Epidermal melanocyte (primary cell): ENCODE data around the gene PRKCH.
"Not testable (repeated sequence)": the region's sequence is repeated elsewhere in the genome, so short reads cannot be mapped to it uniquely, and the experiment has no call there.

ENCODE experiments used
- DNase-seq: peaks from one replicate; pipeline ENCODE4 v3.0.0; 2011; ENCODE audit warnings: low spot score; ENCODE audit not compliant: insufficient read length

Gene PRKCH

DNA sequence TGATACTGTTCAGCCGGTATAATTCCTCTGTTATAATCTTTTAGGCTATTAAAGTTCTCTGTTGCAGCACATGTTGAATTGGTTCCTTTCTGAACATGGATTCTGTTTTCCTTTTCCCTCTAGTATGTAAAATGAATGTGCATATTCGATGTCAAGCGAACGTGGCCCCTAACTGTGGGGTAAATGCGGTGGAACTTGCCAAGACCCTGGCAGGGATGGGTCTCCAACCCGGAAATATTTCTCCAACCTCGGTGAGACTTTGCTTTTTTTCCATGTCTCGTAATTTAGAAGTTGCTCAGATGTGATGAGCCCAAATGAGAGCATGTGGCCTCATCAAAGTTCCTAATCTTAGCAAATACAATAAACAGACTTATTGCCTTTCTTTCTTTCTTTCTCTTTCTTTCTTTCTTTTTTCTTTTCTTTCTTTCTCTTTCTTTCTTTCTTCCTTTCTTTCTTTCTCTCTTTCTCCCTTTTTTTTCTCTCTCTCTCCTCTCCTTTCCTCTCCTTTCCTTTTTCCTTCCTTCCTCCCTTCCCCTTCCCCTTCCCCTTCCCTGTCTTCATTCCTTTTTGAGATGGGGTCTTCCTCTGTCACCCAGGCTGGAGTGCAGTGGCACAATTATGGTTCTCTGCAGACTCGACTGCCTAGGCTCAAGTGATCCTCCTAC is 131.9 kb downstream of the PRKCH start:
- DNase-seq, result no peak

DNA sequence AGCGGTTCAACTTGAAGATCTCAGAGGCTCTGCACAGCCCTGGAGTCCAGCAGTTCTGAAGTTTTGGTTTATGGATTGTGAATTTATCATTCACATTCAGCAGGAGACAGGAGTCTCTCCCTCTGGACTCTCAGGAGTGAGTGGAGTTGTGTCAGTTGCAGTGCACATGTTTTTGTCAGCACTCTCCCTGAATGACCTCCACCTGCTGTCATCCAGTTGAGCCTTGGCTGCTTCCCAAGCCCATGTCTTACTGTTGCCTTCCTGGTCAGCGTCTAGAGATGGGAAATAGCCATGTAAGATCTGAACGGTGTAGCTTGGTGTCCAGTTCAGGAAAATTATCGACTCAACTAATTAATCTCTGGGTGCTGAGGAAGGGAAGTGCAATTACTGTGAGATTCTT is 133.2 kb downstream of the PRKCH start:
- no peak for DNase-seq

DNA sequence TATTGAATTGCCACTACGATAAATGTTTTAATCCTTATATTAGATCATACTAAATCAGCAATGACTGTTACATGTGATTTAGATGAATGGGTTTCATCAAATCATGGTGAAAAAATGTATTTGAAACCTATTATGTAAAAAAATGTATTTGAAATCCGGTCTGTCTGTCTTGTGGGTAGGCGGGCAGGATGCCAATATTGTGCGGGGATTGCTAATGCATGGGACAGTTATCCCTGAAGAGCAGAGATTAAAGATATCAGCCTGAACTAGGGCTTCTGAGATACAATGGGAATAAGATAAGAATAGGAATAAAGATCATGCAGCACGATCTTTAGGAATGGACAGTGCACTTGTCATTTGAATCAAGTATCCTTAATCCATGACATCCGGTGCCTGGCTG is 134.0 kb downstream of the PRKCH start:
- no peak for DNase-seq

DNA sequence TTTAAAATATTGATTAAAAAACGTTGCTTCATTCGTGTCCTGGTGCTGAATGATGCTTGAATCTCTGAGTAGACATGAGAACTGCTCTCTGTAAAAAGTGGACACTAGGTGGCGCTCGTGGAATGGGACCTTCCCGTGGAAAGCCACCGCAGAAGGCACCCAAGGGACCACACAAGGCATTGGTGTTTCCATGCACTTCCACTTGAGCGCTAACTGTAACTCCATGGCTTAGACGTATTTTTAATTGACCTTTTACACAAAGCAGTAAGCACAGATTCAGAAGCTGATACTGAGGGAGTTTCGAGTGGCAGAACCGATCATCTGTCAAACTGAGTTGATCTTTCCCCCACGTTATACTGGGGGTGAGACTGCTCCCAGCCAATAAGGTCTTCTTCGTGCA is 135.3 kb downstream of the PRKCH start:
- DNase-seq, result peak; percentile 73

DNA sequence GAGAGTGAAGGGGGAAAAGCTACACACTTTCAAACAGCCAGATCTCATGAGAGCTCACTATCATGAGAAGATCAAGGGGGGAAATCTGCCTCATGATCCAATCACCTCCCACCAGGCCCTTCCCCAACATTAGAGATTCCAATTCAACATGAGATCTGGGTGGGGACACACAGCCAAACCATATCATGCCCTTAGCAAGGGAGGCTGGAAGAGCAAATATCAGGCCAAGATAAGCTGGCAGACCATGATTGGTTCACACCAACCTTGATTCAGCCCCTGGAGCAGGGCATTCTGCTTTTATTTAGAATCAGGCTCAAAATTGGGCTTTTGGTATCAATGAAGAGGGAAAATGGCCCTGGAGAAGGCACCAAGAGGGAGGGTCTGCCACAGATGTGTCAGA is 137.4 kb downstream of the PRKCH start:
- DNase-seq, result no peak

DNA sequence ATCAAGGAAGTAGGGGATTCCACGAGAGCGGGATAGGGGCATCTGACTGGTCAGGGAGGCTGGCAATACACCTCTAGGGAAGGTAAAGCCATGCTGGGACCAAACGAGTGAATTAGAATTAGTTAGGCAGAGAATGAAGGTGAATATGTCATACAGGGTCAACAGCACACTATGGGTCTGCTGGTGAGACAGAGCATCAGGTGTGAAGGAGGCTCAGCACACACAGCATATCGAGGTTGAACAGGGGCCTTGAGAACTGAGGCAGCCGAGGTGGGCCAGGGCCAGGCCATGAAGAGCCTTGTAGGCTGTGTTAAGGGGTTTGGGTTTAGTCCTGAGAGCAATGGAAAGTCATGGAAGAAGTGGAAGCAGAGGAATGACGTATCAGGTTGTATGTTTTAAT is 137.8 kb downstream of the PRKCH start:
- no peak for DNase-seq

DNA sequence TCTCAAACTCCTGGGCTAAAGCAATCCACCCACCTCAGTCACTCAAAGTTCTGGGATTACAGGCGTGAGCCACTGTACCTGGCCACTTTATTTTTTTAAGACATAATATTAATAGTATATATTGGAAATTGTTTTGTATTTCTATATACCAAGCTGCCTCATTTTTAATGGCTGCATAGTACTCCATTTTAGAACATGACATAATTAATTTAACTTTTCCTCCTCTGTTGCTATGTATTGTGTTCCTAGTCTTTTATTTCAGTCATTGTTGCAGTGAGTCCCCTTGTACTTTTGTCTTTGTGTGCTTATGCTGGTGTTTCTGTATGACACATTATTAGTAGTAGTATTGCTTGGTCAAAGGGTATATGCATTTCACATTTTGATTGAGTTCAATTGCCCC is 138.7 kb downstream of the PRKCH start:
- DNase-seq, result no peak

DNA sequence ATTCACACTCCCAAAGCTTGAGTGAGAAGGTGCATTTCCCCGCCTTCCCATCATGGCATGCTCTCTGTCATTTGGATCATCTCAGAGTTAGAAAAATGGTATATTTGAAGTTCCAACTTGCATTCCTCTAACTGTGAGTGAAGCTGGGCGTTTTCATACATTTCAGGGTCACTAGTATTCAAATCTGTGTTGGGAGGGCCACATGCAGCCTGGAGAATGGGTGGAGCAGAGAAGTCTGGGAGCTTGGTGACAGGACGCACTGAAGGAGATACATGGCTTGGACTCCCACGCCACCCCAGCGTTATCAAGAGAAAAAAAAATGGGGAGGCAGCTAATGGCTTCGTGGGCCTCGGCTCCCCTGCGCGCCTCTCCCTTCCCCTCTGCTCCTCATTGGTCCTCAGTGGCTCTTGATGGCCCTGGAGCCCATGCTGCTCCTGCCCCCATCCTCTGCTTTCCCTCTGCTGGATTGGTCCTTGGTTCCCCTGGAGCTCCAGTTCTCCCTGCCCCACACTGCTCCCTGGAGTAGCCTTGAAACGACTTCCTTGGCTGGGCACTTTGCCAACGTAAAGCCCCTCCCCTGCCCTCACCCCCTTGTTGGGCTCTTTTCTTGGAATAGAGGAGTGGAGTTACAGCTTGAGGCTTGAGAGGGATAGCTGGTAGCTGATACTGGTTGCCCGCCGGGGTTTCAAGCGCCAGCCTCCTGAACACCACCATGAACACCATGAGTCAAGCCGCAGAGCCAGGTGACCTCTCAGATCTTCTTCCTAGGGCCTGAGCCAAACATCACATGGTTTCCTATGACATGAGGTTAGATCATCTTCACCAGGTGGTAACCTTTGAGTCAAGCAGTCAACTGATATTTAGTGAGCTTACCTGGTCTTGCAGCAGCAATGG is 139.6 kb downstream of the PRKCH start:
- DNase-seq, result no peak

DNA sequence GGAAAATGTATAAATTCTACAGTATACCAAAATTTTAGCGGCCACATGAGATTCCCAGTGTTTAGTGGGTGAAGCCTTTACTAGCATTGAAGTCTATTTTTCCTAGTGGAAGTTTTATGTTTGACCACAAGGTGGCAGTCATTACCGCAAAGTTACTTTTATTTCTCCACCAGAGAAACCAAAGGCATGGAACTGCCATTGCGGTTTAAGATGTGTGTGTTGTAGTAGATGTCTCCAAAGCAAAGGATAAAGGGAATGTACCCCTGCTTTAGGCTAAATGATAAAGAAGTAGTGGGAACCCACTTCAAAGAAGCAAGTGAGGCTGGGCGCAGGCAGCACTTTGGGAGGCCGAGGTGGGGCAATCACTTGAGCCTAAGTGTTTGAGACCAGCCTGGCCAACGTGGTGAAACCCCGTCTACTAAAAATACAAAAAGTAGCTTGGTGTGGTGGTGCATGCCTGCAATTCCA is 140.5 kb downstream of the PRKCH start:
- DNase-seq, result peak; percentile 73

DNA sequence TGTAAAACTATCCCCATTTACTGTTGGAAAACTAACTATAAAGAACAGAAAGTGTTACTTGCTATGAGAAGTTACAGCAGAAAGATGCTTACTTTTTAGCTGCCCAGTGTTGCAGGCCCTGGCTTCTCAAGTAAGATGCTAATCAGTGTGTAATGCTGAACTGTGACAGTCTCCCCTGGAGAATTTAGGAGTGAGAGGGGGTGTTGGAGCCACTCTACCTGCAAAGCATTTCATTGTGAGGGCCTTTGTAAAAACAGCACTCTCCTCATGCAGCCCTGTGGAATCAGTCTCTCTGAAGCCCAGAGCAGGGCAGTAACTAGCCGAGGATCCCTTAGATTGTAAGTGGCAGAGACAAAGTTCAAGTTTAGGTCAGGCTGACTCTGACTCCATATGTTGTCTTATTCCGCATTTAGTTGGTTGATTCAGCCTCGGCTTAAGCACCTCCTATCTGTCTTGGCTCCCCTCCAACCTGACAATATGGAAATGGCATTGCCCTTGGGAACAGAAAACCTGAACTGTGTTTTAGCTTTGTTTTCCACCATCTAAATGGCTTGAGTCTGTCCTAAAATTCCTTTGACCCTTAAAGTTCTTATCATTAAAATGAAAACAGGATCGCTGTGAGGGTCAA is 141.3 kb downstream of the PRKCH start:
- DNase-seq, result no peak

DNA sequence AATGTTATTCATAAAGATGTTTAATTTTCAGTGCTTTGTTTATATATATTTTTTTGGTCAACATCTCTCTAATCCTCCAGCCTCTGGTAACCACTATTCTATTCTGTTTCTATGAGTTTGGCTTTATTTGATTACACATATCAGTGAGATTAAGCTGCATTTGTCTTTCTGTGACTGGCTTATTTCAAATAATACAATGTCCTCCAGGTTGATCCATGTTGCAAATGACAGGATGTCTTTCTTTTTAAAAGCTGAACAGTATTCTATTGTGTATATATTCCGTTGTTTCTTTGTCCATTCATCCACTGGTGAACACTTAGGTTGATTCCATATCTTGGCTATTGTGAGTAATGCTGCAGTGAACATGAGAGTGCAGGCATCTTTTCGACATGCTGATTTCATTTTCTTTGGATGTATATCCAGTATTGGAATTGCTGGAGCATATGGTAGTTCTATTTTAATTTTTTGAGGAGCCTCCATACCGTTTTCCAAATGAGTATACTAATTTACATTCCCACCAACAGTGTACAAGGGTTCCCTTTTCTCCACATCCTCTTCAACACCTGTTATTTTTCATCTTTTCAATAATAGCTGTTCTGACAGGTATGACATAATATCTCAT is 142.4 kb downstream of the PRKCH start:
- DNase-seq, result no peak

DNA sequence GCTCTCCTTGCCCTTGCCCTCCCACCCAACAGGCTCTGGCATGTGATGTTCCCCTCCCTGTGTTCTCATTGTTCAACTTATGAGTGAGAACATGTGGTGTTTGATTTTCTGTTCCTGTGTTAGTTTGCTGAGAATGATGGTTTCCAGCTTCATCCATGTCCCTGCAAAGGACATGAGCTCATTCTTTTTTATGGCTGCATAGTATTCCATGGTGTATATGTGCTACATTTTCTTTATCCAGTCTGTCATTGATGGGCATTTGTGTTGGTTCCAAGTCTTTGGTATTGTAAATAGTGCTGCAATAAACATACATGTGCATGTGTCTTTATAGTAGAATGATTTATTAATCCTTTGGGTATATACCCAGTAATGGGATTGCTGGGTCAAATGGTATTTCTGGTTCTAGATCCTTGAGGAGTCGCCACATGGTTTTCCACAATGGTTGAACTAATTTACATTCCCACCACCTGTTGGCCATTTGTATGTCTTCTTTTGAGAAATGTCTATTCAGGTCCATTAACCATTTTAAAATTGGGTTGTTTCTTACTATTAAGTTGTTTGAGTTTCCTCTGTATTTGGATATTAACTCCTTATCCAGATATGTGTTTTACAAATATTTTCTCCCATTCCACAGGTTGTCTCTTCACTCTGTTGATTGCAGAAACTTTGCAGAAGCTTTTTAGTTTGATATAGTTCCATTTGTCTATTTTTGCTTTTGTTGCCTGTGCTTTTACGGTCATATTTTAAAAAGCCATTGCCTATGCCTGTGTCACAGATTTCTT is 143.4 kb downstream of the PRKCH start:
- not testable (repeated sequence) for DNase-seq

DNA sequence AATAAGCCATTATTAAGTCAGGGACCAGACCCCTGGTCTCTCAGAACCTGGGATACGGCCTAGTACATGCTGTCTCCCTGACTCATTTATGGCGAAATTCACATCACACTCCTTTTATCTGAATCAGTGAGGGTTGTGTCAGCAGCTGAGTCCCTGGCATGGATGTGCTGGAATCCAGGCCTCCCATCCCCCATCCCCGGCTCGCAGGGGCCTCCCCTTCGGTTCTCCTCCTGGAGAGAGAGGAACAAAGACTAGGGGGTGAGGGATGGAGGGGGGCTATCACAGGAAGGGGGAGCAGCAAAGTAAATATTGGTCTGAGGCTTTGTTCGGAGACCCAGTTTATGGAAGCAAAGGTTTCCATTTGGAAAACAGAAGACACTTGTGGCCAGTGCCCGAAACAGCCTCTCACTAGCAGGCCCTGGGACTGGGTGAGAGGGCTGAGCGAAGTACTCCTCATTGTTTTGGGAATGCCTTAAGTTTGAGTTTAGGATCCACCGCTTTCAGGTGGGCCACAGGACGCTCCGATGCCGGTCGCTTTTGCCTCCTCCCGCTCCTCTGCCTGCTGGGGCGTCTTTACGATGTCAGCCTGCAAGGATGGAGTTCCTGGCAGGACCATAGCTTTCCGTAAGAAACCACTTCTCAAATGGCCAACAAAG is 145.0 kb downstream of the PRKCH start:
- DNase-seq, result no peak

DNA sequence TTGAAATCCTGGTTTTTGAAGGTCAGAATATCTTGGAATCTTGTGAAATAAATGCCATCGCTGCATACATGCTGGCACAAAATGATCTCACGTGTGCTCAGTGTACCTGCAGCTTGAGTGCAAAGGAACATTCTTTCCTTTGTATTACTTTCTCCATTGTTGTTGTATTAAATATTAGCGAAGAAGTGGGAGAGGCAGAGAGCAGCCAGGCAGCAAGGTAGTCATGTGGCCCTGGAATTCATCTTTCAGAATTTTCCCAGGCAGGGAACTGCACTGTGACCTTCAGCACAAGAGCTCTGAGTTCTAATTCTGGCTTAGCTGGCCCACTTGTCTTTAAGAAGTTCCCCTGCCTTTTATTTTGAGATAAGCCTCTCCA is 145.5 kb downstream of the PRKCH start:
- DNase-seq, result no peak

DNA sequence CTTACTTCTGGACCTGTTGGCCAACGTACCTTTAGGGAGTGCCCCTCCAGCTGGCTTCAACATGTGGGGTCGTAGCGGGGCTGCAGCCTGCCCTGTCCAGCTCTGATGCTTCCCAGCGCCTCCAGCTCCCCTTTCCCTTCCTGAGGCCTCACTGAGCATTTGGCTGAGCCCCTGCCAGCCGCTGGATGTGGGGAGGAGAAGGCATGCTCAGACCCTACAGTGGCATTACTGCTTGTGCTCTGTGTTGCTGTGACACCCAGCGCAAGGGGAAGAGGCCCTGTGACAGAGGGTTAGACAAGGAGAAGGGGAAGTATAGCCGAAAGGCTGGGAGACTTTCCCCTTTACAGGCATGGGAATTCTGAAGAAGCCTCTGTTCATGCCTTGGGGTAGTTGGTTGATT is 145.9 kb downstream of the PRKCH start:
- DNase-seq, result no peak

DNA sequence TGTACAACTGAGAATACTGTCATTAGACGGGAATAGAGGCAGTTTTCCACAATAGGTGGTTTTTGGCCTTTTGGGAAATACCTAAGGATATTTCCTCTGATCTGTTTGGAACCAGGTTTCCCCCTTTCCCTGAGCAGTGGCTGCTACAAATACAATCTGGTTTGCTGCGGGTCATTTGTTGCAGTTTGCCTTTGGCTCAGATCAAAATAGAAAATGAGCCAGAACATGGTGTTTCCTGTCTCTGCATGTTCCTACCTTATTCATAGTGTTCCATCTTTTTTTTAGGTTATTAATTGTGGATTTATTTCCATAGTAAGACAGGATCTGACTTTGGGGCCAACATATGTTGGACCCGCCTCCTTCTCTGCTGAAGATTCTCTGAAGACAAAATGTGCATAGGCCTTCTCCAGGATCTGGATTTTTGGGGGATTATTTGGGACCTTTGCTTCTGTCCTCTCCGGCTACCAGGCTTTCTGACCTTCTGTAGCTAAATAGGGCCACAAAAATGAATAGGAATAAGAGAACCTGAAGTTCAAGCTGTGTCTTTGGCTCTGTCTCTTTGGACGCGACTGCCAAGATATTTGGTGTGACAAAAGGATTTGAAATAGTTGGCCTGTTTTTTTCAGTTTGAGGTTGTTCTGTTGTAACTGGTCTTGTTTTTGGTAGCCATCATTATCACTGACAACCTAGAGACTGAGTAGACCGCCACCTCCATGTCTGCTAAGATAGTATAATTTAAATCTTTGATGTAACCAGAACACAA is 146.9 kb downstream of the PRKCH start:
- no peak for DNase-seq

DNA sequence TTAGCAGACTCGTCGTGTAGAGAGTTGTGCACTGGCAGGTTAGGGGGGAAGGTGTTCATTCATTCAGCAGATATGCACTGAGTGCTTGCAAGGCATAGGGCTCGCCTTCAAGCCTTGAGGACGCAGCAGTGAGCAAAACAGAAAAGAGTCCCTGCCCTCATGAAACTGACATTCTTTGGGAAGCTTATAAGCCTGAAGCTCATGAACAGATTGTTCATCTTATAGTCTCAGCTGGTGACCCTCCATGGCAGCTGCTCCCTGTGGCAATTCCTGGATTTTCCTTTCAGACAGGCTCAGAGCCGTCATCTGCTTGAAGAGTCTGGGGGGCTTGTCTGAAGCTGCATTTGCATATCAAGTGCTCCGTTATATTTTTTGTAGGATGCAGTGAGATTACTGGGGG is 148.4 kb downstream of the PRKCH start:
- DNase-seq, result no peak

DNA sequence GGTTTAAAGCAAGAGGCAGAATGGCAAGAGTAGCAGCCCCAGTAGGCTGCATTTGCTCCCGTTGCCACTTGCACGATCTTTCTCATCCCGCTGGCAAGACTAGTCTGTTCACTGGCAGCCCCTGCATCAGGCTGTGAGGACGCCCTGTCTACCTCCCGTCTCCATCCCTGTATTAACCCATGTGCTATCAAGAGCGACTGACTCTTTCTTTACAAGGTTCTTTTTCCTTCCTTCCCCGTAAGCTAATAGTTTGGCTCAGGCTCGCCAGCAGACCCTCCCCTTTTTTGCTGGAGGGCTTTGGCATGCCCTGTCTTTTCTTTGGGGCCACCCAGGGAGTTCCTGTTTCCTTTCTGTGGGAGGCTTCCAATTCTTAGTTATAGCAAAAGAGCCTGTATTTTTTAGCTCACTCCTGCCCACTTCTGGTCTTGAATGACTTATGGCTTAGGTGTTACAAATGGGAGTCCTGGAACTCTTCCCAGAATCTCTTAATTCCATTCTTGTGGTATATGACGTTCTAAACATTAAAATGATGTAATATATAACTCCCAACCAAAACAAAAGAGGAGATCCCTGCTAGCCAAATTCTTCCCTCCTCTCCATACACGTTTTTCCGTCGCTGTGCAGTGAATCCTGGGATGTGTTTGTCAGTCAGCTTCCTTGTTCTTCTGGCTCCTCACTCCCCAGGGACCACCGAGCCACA is 149.0 kb downstream of the PRKCH start:
- DNase-seq, result no peak

DNA sequence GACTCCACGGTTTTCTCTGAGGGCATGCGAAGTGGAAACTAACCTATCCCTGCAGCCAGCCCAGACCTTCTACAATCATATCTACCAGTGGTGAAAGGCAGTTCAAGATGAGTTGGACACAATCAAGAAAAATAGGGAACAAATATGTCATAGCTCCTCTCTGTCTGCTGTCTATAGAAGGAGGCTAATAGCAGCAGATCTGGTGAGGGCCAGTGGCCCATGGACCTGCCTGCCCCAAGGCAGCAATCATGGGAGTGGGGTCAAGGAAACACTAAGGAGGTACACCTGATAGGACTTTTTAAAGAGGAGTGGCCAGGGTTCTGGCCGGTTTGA is 149.5 kb downstream of the PRKCH start:
- no peak for DNase-seq
